GM21529 (cell line): ENCODE measurements around the gene SIN3B.

Source experiments
- ATAC-seq: cut with Tn5 transposase; IDR thresholded peaks from one replicate; pipeline ENCODE4 v1.9.1; 2021; ENCODE audit not compliant: unreplicated experiment

SIN3B gene

DNA sequence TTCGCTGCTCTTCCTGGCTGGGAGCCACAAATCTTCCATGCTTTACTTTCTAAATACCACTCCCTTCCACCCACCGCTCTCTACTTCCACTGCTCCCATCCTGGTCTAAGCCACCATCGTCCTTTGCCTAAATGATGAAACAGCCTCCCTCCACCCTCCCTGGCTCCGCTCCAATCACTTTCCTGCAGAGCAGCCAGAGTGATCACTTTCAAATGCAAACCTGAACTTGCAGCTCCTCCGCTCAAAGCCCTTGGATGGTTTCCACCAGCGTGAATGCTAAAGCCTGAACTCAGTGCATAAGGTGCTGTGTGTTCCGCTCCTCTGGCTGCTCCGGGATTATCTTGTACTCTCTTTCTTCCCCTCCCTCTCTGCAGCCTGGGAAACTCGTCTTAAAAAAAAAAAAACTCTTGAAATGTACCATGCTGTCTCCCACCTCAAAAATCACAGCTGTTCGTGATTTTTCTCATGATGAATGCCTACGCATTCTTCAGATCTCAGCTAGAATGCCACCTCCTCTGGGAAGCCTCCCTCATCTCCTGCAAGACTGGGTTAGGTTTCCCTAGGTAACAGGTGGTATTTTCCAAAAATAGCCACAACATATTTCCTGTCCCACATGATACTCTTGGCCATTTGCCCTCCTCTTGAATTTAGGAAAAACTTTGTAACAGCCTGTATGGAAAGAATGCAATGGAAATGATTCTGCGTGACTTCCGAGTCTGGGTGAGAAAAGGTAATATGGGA, 3.7 kb upstream of the SIN3B start:
- ATAC-seq, result no peak

DNA sequence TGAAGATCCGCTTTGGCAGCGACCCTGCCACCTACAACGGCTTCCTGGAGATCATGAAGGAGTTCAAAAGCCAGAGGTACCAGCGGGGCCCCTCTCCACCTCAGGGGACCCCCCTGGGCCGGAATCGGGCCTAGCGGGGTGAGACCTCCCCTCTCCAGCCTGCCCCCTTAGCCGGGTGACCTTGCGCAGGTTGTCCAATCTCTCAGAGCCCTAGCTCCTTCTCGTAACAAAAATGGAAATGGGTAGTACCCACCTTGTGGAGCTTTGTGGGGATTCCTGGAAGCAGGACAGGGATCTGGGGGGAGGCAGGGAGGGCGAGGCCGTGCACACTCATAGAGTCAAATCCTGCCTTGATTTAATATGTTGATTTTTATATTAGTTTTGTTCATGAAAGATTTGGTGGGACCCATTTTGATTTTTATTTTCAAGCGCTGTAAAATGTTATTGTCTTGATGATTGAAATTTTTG, 658 bp downstream of the SIN3B start:
- ATAC-seq, result no peak

DNA sequence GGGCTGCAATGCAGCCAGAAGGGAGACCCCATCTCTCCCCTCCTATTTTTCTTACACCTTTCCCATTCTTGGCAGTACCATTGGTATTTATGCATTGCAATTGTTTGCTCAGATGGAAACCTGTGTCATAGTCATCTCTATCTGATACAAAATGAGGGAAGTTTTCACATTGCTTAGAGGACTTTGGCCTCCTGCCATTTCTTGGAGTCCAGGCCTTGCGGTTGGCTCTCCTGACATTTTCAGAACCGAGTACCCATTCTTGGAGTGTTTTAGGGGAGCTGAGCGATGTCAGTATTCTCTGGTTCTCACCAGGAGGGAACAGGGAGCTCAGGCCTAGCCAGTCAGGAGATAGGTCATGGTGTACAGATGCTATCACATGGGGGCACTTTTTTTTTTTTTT, 1.5 kb downstream of the SIN3B start:
- ATAC-seq, result no peak

DNA sequence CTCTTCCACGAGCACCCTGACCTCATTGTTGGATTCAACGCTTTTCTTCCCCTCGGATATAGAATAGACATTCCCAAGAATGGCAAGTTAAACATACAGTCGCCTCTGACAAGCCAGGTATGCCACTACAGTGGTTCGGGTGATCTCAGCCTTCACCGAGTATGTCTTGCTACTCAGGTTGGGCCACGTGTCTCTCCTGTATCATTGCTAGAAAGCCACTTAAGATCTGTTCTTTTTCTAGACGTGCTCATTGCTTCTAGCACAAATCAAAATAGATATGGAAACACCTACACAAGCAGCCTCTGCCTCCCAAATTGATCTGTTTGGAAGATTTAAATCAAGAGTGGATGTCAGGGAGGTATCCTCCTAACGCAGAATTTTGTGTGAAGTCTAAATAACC, 2.3 kb downstream of the SIN3B start:
- ATAC-seq, result no peak

DNA sequence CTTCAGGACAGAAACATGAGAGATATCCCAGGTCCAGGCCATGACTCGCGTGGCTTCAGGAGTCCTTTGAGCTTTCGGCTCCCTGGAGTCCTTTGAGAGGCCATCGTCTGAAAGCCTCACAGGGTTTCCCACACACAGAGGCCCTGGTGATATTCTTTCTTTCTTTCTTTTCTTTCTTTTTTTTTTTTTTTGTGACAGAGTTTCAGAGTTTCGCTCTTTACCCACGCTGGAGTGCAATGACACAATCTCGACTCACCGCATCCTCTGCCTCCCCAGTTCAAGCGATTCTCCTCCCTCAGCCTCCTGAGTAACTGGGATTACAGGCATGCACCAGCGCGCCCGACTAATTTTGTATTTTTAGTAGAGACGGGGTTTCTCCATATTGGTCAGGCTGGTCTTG, 5.5 kb downstream of the SIN3B start:
- no peak for ATAC-seq

DNA sequence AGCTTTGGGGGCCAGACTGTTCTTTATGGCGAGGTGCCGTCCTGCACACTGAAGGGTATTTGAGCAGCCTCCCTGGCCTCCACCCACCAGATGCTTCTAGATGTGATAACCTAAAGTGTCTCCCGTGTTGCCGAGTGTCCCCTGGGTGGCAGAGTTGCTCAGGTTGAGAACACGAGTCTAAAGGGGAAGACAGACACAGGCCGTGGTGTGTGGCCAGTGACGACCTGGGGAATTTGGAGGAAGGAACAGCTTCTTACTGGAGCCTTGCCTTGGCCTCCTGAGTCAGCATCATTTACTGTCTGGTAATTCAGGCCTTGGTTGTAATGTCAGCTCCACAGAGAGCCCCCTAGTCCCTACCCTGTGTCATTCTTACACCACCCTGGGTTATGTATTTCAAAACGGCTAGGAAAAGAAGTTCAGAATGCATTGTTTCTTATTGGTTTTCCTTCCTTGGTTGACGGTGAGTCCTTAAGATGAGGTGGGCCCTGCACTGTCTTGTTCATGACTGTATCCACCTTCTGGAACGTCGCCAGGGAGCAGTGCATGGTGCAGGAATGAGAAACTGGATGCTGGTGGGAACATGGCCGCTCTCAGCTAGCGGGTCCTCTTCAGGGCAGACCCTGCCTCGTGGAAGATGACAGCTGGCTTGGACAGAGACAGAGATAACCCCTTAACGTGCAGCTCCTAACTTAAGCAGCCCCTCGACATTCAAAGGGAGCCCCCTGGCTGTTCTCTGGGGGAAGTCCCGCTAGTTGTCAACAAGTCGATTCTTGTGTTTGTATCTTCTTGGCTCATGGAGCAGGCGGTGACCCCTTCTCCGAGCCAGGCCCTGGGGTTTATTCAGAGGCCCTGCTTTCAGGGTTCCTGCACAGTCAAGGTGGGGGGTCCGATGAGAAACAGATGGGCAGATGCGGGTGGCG, 7.2 kb downstream of the SIN3B start:
- peak; percentile 56 for ATAC-seq

DNA sequence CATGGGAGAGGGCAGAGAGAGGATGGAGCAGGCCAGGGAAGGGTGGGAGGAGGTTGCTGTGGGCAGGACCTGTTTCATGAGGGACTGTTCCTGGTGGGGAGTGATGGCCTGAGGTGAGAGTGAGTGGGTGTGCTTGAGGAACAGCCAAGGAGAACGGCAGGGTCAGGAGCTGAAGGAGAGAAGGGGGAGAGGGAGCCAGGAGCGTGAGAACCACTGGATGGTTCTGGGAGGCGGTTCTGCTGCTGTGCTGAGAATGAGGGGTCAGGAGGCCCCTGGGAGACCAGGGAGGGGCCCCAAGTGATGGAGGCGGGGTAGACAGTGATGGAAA, 7.8 kb downstream of the SIN3B start:
- ATAC-seq, result no peak

DNA sequence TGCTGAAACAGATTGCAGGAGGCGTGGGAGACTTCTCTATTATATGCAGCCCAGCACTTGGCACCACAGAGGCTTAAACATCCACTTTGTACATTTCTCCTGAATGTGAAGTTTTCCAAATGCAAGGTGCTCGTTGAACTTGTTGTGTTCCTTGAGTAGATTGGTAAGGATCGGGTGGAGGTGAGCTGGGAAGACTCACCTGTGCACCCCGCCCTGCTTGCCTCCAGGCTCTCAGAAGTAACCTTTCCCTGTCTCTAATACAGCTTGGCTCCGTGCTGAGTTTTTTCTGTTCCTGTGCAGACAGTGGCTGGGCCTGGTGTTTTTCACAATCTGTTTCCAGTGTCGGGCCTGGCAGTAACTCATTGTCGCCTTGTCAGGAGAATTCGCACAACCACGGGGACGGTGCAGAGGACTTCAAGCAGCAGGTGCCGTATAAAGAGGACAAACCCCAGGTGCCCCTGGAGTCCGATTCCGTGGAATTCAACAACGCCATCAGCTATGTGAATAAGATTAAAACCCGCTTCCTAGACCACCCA, 12.3 kb downstream of the SIN3B start:
- ATAC-seq, result no peak

DNA sequence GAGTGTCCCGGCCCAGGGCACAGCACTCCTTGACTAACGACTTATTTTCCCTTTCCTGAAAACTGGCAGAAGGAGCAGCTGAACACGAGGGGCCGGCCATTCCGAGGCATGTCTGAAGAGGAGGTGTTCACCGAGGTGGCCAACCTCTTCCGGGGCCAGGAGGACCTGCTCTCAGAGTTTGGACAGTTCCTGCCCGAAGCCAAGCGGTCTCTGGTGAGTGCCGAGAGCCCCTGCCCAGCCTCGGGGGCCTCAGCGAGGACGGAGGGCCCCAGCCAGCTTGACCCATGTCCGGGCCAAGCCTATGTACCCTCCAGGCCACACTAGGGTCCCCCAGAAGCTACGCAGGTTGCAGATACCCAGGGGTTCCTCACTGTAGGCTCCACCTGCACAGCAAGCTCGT, 17.7 kb downstream of the SIN3B start:
- no peak for ATAC-seq

DNA sequence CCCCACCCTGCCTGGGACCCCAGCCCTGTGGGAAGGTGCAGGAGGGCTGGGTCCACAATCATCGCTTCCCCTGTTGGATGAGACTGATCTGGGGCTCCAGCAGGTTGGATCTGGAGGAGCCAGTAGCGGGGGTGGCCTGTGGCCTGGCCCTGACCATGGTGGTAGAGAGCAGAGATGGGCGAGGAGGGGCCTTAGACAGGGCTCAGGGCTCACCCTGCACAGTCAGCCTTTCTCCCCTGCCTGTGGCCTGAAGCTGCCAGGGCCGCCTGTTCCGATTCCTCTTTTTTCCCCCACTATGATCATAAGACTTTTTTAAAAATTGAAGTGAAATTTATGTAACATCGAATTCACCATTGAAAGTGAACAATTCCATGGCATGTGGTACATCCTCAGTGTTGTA, 18.2 kb downstream of the SIN3B start:
- ATAC-seq, result no peak

DNA sequence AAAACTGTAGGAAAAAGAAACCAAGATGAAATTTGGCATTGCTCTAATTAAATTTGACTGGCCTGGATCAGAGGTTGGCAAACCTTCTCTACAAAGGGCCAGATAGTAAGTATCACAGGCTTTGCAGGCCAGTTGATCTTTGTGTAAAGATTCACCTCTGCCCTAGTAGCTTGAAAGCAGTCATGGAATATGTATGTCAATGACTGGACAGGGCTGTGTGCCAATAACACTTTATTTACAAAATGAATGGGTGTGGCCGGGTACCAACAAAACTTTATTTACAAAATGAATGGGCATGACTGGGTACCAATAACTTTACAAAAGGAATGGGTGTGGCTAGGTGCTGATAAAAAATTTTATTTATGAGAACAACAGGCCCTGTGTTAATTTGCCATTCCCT, 20.0 kb downstream of the SIN3B start:
- ATAC-seq, result no peak

DNA sequence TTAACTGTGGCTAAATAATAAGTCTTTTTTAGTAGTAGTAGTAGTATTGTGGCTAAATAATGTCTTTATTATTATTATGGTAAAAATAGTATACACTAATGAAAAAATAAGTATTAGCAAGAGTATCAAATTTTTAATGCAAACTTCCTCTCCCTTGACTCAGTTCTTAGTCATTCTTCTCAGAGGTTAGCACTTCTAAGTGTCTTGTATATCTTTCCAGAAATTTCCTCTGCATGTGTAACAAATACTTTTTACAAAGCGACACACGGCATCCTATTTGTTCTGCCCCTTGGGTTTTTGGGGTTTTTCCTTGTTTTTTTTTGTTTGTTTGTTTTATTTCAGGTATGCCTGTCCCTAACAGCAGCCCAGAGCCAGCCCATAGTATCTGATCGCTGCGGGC, 20.9 kb downstream of the SIN3B start:
- ATAC-seq, result no peak

DNA sequence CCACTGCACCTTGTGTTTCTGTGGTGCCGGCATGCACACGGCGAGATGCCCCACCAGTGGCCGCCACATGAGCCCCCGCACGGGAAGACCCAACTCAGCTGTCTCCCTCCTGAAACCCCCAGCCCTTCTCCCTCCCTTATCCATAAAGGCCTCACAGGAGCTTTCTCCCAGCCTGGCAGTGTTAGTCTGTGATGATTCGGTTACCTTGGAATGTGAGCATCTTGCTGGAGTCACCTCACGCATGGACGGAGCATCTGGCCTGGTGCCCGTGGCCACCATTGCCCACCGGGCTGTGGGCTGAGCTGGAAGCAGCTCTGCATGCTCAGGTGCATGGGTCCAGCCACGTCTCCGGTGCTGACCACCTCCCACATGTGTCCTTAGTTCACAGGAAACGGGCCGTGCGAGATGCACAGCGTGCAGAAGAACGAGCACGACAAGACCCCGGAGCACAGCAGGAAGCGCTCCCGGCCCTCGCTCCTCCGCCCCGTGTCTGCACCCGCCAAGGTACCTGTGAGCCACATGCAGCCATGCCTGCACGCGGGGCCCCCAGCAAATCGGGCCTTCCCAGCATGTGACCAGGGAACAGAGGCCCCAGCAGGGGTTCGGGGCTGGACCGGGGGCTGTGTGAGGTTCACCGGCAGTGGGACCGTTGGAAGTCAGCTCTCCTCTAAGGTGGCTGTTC, 22.0 kb downstream of the SIN3B start:
- ATAC-seq, result no peak

DNA sequence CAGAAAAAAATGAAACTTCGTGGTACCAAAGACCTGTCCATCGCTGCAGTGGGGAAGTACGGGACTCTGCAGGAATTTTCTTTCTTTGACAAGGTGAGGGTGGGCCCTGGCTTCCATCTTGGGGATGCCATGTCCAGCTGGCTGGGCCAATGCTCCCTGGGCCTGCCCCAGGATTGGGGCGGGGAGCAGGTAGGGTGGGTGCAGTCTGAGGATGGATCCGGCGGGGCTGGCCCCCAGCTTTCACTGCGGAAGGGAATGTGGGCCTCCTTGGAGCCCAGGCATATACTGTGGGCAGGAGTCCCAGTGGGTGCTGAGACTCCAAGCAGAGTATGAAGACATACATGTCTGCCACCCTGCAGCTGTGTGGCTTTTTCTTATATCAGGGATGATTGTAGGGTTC, 23.9 kb downstream of the SIN3B start:
- no peak for ATAC-seq

DNA sequence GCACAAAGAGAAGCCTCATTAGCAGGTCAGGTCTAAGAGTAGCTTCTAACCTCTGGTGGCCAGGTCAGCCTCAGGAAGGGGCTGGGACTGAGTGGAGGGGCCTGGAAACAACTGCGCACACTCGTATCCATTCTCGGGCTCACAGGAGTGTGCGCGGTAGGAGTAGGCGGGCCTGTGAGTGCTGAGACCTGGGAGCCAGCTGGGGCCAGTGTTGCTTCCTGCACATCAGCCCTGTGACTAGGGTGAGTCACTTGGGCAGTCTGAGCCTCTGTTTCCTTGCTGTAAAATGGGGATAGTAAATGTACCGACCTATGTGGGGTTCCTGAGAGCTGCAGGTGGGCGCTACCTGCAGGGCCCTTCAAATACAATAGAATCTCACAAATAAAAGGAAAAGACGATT, 26.9 kb downstream of the SIN3B start:
- ATAC-seq, result no peak

DNA sequence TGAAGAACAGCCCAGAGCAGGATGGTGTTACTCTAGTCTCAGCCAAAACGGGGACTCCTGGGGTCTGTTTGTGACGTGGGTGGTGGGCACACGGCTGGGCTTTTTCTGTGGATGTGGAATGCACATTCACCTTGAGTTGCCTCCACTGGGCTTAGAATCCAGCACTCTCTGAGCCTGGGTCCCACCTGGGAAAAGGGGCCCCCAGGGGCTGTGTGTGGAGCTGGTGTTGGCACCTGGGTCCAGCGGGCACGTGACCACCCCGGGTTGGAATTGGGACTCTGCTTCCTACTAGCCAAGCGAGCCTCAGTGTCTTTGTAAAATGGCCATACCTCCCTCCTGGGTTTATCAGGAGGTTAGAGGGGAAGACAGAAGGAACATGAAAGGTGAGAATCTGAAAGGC, 30.4 kb downstream of the SIN3B start:
- ATAC-seq, result no peak

DNA sequence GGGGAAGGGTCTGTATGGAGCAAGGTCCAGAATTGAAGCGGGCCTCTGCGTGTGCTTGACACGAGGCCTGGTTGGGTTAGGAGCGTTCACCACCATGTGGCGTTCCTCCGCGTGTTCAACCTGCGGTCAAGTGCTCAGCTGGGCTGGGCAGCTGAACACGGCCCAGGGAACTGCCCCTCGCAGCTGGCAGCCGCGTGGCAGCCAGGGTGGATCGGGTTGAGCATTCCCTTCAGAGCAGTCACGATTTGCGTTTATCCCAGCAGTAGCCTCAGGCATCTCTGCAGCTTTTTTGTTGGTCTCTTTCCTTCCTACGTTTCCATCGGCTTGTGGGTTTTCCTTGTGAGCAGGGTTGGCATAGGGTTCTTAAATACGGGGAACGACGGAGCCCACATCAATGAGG, 30.9 kb downstream of the SIN3B start:
- ATAC-seq, result no peak

DNA sequence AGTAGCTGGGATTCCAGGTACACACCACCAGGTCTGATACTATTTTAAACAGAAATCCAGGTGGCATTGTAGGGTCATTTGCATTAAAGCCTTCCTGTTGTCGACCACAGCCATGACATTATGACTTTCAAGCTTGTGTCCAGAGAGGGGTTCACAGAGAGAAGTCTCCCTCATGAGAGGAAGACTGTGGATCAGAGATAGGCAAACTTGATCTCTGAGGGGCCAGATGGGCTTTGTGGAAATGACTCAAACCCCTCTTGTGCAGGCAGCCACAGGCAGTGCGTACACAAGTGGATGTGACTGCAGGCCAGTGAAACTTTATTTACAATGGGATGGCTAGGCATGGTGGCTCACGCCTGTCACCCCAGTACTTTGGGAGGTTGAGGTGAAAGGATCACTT, 31.8 kb downstream of the SIN3B start:
- no peak for ATAC-seq

DNA sequence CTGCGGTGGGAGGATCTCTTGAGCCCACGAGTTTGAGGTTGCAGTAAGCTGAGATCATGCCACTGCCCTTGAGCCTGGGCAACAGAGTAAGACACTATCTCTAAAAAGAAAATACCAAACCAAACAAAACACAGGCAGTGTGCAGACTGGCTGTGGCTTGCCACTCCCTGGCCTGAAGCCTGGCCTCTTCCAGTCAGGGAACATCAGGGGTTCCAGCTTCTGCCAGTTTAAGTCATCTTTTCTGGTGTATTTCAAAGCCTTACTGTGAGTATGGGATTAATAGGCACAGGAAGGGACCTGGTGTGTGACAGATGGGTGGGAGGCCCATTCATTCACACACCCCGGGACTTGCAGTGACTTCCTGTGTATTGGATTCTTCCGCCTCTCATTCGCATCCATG, 32.6 kb downstream of the SIN3B start:
- no peak for ATAC-seq

DNA sequence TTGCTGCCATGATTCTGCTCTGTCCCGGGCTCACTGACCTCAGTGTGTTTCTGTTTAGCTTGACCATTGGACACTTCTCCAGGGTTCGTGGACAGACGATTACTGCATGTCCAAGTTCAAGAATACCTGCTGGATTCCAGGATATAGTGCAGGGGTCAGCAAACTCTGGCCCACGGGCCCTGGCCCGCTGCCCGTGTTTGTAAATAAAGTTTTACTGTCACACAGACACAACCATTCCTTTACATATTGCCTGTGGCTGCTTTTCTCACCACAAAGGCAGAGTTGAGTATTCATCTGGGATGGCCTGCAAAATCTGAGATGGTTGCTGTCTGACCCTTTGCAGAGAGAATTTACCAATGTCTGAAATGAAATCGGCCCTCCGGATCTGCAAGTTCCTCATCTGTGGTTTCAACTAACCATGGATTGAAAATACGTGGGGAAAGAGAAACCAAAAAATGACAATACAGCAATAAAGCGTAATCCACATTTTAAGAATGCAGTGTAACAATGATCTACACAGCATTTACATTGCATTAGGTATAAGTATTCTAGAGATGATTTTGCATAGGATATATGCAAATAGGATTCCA, 33.7 kb downstream of the SIN3B start:
- no peak for ATAC-seq

DNA sequence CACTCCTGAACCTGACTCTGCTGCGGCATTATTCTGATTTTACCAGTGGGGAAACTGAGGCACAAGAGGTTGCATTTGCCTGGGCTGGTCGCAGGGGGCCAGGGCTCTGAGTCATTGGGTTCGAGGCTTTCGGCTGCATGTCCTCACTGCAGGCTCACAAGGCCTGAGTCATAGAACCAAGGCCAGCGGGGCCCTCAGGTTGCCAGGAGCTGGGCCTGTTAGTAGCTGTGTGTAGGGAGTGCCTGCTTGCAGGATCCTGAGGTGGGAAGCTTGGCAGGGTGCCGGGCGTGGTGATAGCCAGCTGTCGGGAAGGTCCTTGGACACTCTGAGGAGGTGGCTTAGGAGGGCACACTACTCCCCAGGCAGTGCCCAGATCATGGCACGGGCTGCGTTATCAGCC, 38.0 kb downstream of the SIN3B start:
- no peak for ATAC-seq
